Ramos (cell line): Measurements from ENCODE around the gene PNMA6F.

Source experiments
- in situ Hi-C: fragments of 300-500 bp; cut with MboI; formaldehyde crosslinking; loops from one replicate; pipeline ENCODE4 v1.14.3; 2022; ENCODE audit warnings: low sequenced_read_pairs; ENCODE audit not compliant: unreplicated experiment

PNMA6F gene

GRCh38 chrX:153321381-153322124 lies at the start of gene PNMA6F:
TSS of gene PNMA6F (minus strand) at chrX:153321767. CDS start at chrX:153320674, 1,093 bp downstream.
- in situ Hi-C loops: no loop called here

DNA sequence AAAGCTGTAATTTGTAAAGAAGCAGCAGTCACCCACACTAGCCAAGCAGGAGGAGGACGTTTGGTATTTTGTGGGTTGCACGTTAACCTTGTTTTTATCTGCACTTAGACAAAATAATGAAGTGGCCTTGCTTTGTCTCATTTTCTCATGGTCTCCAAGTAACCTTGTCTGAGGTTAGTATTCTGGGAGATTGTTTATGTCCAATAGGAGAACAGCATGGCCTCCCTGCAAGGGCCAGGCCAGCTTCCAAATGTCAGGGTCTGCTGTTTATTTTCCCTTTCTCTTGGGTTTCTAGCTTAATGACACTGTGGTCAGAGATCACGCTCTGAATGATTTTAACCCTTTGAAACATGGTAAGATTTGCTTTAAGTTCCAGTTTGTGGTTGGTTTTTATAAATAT lies 49.7 kb upstream of the PNMA6F start:
- in situ Hi-C loops: loop anchor here (25.0 kb wide), 1 partner anchor 209 kb away; no protein-coding TSS in a partner anchor

- in situ Hi-C loops: loop anchor here (25.0 kb wide), 1 partner anchor 208 kb away; no protein-coding TSS in a partner anchor
Observed at GRCh38 chrX:153370293-153371055, 48.9 kb upstream of the PNMA6F start.

DNA sequence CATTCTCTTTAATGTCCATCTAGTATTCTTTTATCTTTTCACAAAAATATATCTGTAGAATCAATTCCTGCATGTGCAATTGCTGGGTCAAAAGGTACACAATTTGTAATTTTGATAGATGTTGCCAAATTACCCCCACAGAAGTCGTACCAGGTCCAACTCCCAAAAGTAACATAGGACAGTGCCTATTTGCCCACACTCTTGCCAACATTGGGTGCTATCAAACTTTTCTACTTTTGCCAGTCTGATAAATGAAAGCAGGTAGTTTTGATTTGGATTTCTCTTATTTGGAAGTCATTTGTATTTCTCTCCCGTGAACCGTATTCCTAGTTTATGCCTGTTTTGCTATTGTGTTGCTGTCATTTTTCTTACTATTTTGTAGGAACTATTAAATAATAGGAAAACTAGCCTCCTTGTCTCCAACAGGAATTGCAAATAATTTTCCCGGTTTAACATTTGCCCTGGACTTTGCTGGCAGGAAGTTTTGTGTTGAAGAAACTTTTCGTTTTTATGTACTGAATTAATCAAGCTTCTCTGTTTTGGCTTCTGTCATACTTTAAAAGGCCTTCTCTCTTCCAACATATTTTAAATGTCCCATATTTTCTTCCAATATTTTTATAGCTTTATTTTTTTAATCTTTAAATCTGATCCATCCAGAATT lies 45.4 kb upstream of the PNMA6F start:
- in situ Hi-C loops: loop anchor here (25.0 kb wide), 1 partner anchor 205 kb away; no protein-coding TSS in a partner anchor

DNA sequence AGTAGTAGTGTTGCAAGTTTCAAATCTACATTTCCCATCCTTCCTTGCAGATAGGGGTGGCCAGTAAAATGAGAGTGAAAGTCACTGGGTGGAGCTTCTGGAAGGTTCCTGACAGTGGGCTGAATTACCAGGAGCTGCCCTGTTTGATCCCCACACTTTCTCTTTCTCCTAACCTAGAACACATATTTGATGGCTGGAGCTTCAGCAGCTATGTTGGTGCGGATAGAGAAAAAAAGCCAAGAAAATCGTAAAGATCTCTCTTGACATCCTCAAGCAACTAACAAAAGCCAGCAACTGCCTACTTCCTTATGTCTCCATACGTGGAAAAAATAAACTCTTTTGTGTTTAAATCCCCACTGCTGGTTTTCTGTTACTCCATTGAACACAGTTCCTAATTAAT lies 44.6 kb upstream of the PNMA6F start:
- in situ Hi-C loops: loop anchor here (25.0 kb wide), 1 partner anchor 204 kb away; no protein-coding TSS in a partner anchor

DNA sequence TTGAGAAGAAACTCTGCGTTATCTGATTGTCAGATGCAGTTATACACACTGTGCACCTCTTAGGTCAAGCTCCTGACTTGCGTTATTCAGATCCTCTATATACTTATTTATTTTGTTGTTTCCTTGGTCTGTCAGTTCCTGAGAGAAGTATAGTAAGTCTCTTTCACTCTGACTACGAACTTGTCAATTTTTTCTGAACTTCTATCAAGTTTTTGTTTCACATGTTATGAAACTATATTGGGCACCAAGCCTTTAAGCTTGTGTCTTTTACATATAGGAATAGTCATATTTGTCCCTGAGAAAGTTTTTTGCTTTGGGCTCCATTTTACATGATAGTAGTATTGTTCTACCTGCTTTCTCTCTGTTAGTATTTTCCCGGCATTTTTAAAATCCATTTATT lies 44.1 kb upstream of the PNMA6F start:
- in situ Hi-C loops: loop anchor here (25.0 kb wide), 1 partner anchor 203 kb away; no protein-coding TSS in a partner anchor

GRCh38 chrX:153361781-153362397 lies 40.3 kb upstream of the PNMA6F start:
- in situ Hi-C loops: loop anchor here (25.0 kb wide), 1 partner anchor 200 kb away; no protein-coding TSS in a partner anchor

GRCh38 chrX:153357877-153358276 lies 36.3 kb upstream of the PNMA6F start:
- in situ Hi-C loops: loop anchor here (25.0 kb wide), 1 partner anchor 196 kb away; no protein-coding TSS in a partner anchor

- in situ Hi-C loops: loop anchor here (25.0 kb wide), 1 partner anchor 191 kb away; no protein-coding TSS in a partner anchor
Observed at GRCh38 chrX:153353416-153353815, 31.8 kb upstream of the PNMA6F start.

DNA sequence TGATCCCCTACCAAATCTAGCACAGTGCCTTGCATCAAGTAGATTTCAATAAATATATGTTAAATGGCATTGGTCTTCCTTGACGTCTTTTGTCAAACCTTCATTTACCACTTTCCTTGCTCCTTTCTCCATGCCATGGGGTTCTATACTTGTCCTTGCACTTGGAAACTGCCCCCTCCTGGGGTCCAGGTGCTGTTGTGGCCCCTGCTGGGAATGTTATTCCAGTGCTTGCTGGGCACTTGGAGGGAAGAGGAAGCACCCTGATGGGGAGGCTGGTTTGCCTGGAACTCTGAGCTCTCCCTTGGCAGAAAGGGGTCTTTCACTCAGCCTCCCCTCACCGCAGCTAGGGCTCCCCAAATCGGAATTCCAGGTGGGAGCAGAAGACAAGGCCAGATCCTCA lies 31.3 kb upstream of the PNMA6F start:
- in situ Hi-C loops: loop anchor here (25.0 kb wide), 1 partner anchor 191 kb away; no protein-coding TSS in a partner anchor

DNA sequence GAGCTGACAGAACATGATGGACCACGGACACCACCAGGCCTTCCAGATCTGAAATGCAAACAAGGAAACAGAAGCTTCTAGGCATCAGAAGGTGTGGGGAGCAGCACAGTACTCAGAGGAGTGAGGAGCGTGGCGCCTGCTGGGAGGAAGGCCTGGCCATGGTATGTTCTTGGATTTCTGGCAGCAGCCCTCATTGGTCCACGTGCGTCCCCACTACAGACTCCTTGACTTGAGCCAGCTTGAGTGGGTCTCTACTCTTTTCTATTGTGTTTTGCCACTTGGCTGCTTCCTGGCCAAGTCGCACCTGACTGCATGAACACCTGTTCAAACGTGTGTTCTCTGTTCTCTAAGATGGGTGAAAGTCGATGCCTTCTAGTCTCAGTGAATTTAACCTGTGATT lies 30.4 kb upstream of the PNMA6F start:
- in situ Hi-C loops: loop anchor here (25.0 kb wide), 1 partner anchor 190 kb away; no protein-coding TSS in a partner anchor

GRCh38 chrX:153349952-153350351 lies 28.4 kb upstream of the PNMA6F start:
- in situ Hi-C loops: loop anchor here (25.0 kb wide), 1 partner anchor 188 kb away; no protein-coding TSS in a partner anchor

GRCh38 chrX:153348421-153348820 lies 26.9 kb upstream of the PNMA6F start:
- in situ Hi-C loops: no loop called here

DNA sequence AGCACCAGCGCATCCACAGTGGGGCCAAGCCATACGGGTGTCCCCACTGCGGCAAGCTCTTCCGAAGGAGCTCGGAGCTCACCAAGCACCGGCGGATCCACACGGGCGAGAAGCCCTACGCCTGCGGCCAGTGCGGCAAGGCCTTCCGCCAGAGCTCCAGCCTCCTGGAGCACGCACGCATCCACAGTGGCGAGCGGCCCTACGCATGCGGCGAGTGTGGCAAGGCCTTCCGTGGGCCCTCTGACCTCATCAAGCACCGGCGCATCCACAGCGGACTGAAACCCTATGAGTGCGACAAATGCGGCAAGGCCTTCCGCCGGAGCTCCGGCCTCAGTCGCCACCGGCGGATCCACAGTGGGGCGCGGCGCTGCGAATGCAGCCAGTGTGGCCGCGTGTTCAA lies 26.0 kb upstream of the PNMA6F start:
- in situ Hi-C loops: no loop called here

- in situ Hi-C loops: no loop called here
Observed at GRCh38 chrX:153343674-153344073, 22.1 kb upstream of the PNMA6F start.

GRCh38 chrX:153342762-153343558 lies 21.4 kb upstream of the PNMA6F start:
- in situ Hi-C loops: no loop called here

GRCh38 chrX:153340111-153340510 lies 18.5 kb upstream of the PNMA6F start:
- in situ Hi-C loops: no loop called here

DNA sequence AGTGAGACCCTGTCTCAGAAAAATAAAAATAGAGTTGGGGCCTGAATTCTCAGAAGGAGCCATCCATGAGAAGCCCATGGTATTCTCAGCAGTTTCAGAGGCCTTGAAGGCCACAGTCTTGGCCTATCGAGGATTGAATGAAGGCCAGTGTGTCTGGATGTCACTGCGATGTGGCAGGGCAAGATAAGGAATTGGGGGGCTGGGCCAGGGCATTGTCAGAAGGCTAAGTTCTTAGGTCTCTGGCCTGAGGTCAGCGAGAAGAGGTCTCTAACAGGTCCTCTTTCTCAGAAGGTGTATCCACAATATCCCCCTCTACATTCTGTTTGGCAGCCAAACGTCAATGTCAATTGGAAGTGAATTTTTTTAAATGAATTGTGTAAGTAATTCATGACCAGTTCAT lies 18.1 kb upstream of the PNMA6F start:
- in situ Hi-C loops: no loop called here

DNA sequence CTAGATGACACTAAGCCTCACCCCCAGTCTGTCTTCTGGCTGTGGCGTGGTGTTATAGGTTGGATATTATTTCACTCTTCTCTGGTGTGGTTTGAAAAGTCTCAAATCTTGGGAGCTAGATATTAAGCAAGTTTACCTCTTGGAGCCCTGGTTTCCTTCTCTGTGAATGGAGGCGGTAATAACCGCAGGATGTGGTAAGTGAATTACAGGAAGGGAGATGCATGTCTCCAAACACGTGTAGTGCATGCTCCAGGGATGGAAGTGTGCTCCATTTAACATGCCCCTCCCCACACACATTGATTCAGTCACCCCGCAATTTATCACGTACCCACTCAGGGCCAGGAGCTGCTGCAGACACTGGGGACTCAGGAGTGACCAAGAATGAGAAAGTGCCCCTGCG lies 17.3 kb upstream of the PNMA6F start:
- in situ Hi-C loops: no loop called here
